ENCODE results near the gene CASTOR1.

CASTOR1 gene

DNA sequence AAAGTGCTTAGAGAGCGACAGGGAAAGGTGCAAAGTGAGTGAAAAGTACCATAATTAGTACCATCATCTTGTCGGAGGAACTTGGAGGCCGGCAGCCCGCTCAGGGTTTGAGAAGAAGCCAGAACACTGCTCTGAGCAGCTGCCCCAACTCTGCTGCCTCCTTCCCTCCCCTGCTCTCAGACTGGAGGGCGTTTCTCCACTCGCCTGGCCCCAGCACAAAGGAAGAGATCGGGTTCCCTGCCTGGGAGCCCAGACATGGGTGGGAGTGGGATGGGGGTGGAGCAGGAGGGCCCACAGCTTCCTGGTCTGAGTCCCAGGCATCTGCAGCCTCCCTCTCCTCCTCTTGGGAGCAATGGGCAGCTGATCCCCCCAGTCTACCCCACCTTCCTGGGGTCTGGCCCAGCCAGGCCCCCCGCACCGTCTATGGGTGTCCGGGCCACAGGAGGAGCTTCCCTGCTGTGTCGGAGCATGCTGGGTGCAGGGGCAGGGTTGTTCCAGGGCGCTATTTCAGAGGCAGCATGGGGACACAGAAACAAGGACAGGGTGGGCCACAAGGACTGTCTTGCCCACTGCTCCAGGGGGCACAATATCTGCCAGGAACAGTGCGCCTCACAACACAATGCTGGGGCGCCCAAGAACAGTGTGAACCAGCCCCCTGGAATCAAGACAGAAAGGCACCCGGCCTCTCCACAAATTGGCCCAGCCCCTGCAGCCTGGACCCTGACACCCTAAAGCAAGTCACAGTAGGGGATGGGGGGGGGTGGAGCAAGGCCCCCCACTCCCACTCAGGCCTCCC lies 47.5 kb downstream of the CASTOR1 start:
- no peak overlapping the region for H3K4me3 ChIP-seq (ENCODE audit: low read depth, low read length)
- TF ChIP-seq CTCF (IDR thresholded peaks at IDR 0.05; ENCODE audit: low read depth, low read length) = no peak

DNA sequence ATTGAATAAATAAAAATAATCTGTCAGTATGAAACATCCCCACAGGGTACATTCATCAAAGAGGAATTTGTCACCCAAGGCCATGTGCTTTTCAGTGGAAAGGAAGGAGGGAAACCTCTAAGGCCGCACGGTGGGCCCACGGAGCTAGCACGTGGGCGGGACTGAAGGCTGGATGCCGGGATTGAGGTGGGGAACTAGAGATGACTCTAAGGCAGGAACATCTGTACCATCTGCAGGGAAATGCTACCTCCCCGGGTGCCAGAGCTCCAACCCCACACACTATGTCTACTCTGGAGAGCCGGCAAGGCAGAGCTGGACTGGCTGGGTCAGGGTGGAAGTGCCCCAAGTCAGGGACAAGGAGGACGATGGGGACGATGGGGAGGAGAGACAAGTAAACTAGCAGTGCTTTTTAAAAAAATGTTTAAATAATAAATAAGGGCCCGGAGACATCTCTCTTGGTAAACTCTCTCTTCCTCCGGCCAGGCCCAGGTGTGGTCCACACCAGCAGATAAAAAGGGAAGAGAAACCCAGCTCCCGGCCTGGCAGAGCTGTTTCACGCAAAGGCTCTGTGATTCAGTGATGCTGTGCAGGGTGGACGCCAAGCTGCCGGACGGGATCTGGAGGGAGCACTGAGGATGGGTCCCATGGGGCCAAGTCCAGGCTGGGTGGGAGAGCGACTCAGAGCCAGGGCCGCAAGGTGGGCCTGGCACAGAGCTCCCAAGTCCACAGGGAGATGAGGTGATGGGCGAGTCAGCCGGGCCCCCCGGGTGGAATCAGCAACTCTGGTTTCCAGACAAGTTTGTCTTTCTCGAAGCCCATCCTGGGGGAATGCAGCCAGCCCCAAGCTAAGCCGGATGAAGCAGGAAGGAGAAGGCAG lies 48.5 kb downstream of the CASTOR1 start:
- TF ChIP-seq CTCF (IDR thresholded peaks at IDR 0.05; ENCODE audit: low read depth, low read length) = no peak
- H3K4me3 ChIP-seq (ENCODE audit: low read depth, low read length) = no peak overlapping the region

DNA sequence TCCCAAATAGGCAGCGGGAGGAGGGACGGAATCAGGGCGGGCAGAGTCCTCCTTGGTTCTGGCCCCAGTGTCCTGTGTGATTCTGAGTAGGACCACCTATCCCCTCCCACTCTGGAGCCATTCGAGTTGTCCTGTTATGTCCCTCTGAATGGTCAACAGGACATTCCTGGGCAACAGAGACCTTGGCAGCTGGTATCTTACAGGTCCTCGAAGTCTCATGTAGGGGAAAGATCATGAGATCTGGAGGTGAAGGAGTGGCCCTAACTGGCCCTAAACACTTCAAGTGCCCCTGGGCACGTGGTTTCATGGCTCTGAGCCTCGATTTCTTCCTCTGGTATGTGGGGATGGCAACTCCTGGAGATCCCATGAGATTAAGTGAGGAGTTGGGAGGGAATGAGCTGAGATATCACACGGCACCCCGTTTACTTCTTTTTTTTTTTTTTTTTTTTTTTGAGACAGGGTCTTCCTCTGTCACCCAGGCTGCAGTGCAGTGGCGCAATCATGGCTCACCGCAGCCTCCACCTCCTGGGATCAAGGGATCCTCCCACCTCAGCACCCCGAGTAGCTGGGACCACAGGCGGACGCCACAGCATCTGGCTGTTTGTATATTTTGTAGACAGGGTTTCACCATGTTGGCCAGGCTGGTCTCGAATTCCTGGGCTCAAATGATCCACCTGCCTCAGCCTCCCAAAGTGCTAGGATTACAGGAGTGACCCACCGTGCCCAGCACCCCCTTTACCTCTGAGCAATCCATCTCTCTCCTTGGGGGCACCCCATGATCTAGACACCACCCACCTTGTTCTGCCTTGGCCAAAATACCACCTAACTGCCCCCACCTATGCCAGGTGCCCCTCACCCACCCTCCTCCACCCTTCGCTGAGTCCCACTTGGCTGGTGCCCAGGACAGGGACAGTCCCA lies 49.6 kb downstream of the CASTOR1 start:
- no peak for TF ChIP-seq CTCF (IDR thresholded peaks at IDR 0.05; ENCODE audit: low read depth, low read length)
- H3K4me3 ChIP-seq (ENCODE audit: low read depth, low read length) = no peak overlapping the region

GRCh38 chr22:30238661-30239487 lies 50.4 kb downstream of the CASTOR1 start:
- no peak for TF ChIP-seq CTCF (IDR thresholded peaks at IDR 0.05; ENCODE audit: low read depth, low read length)
- H3K4me3 ChIP-seq (ENCODE audit: low read depth, low read length) = no peak overlapping the region

- H3K4me3 ChIP-seq (ENCODE audit: low read depth, low read length) = no peak overlapping the region
- TF ChIP-seq CTCF (IDR thresholded peaks at IDR 0.05; ENCODE audit: low read depth, low read length) = no peak
Measured at GRCh38 chr22:30238136-30238535, 51.2 kb downstream of the CASTOR1 start.

GRCh38 chr22:30236875-30237274 lies 52.4 kb downstream of the CASTOR1 start:
- no peak overlapping the region for H3K4me3 ChIP-seq (ENCODE audit: low read depth, low read length)
- TF ChIP-seq CTCF (IDR thresholded peaks at IDR 0.05; ENCODE audit: low read depth, low read length) = no peak
